HL-60 (cell line): ENCODE measurements around the gene XPC.
"Not testable (repeated sequence)": the region's sequence is repeated elsewhere in the genome, so short reads cannot be mapped to it uniquely, and the experiment has no call there.

ENCODE experiments used
- CTCF ChIP-seq: IDR thresholded peaks from one replicate; pipeline ENCODE4 v1.5.1; 2011; ENCODE audit warnings: low read length, control low read depth, inconsistent platforms; ENCODE audit not compliant: insufficient read depth
- GABPA ChIP-seq: IDR thresholded peaks from 2 replicates; pipeline ENCODE4 v1.6.1; 2012; ENCODE audit warnings: low read depth
- POLR2AphosphoS5 ChIP-seq: IDR thresholded peaks from 2 replicates; pipeline ENCODE4 v1.6.1; 2012; ENCODE audit warnings: low read depth
- REST ChIP-seq: IDR thresholded peaks from 2 replicates; pipeline ENCODE4 v1.6.1; 2012; ENCODE audit warnings: low read depth; ENCODE audit not compliant: insufficient replicate concordance

GRCh38 chr3:14120921-14121448 is 57.4 kb downstream of the XPC start:
- TF ChIP-seq CTCF, GABPA, POLR2AphosphoS5, REST: not testable (repeated sequence)
